GM19438 (cell line): ENCODE measurements around the gene PPEF1.
"Not testable (repeated sequence)": the region's sequence is repeated elsewhere in the genome, so short reads cannot be mapped to it uniquely, and the experiment has no call there.

Experiments
- ATAC-seq: cut with Tn5 transposase; IDR thresholded peaks from one replicate; pipeline ENCODE4 v1.9.1; 2021; ENCODE audit warnings: low read depth; ENCODE audit not compliant: unreplicated experiment

PPEF1 gene

GRCh38 chrX:18701621-18702361, 5.7 kb upstream of the PPEF1 start:
- no peak for ATAC-seq

GRCh38 chrX:18702362-18703195, 4.9 kb upstream of the PPEF1 start:
- ATAC-seq = no peak

- ATAC-seq = no peak
Observed at GRCh38 chrX:18709833-18710232, 2.4 kb downstream of the PPEF1 start.

GRCh38 chrX:18714910-18715309, 7.5 kb downstream of the PPEF1 start:
- no peak for ATAC-seq

- no peak for ATAC-seq
Observed at GRCh38 chrX:18719852-18720251, 12.4 kb downstream of the PPEF1 start.

GRCh38 chrX:18721683-18722499, 14.4 kb downstream of the PPEF1 start:
- ATAC-seq = no peak

GRCh38 chrX:18722500-18723071, 15.1 kb downstream of the PPEF1 start:
- ATAC-seq = no peak

GRCh38 chrX:18725310-18725943, 18.0 kb downstream of the PPEF1 start:
- ATAC-seq = no peak

- ATAC-seq = no peak
Observed at GRCh38 chrX:18733287-18733686, 25.8 kb downstream of the PPEF1 start.

GRCh38 chrX:18739609-18740008, 32.2 kb downstream of the PPEF1 start:
- ATAC-seq = not testable (repeated sequence)

- ATAC-seq = no peak
Observed at GRCh38 chrX:18748499-18748898, 41.1 kb downstream of the PPEF1 start.

- no peak for ATAC-seq
Observed at GRCh38 chrX:18753631-18754030, 46.2 kb downstream of the PPEF1 start.

GRCh38 chrX:18755651-18756050, 48.2 kb downstream of the PPEF1 start:
- ATAC-seq = no peak

GRCh38 chrX:18757956-18758932, 50.8 kb downstream of the PPEF1 start:
- ATAC-seq = no peak

GRCh38 chrX:18761750-18762149, 54.3 kb downstream of the PPEF1 start:
- no peak for ATAC-seq

- ATAC-seq = not testable (repeated sequence)
Observed at GRCh38 chrX:18763106-18763505, 55.7 kb downstream of the PPEF1 start.

GRCh38 chrX:18769364-18769763, 61.9 kb downstream of the PPEF1 start:
- no peak for ATAC-seq

GRCh38 chrX:18769812-18770573, 62.5 kb downstream of the PPEF1 start:
- no peak for ATAC-seq
